HepG2 (cell line): ENCODE data around the gene DDX46. TPM values are rescaled to one million over a fixed set of nuclear protein-coding genes. Genes with fewer than 3 reads are reported as not detected.

Experiments used
- ARID3A ChIP-seq: IDR thresholded peaks from 2 replicates; pipeline ENCODE4 v1.6.1; 2012; ENCODE audit warnings: low read depth, low read length, improper control_type of control experiment
- ATF3 ChIP-seq: sonication (generic); formaldehyde crosslinking; IDR thresholded peaks from 2 replicates; pipeline ENCODE4 v1.4.0; 2020; ENCODE audit warnings: missing genetic modification reagents
- DBP ChIP-seq: sonication (generic); formaldehyde crosslinking; IDR thresholded peaks from 2 replicates; pipeline ENCODE4 v1.4.0; 2020; ENCODE audit warnings: missing genetic modification reagents; ENCODE audit errors: not compliant biosample characterization
- ELF3 ChIP-seq: IDR thresholded peaks from 2 replicates; pipeline ENCODE4 v1.6.1; 2016; ENCODE audit warnings: missing genetic modification reagents, missing compliant biosample characterization
- GTF2F1 ChIP-seq: fragments of 150-350 bp; IDR thresholded peaks from 2 replicates; pipeline ENCODE4 v1.6.1; 2014; ENCODE audit warnings: low read length
- HMG20B ChIP-seq: conservative IDR thresholded peaks from 2 replicates; pipeline ENCODE4 v1.6.1; 2016; ENCODE audit warnings: missing genetic modification reagents, missing compliant biosample characterization
- ISX ChIP-seq: sonication (generic); formaldehyde crosslinking; conservative IDR thresholded peaks from 2 replicates; pipeline ENCODE4 v1.5.0; 2020; ENCODE audit warnings: missing genetic modification reagents
- MTA1 ChIP-seq: sonication (generic); formaldehyde crosslinking; IDR thresholded peaks from 2 replicates; pipeline ENCODE4 v1.4.0; 2020; ENCODE audit warnings: missing genetic modification reagents, mild to moderate bottlenecking, borderline replicate concordance
- PBX3 ChIP-seq: sonication (generic); formaldehyde crosslinking; IDR thresholded peaks from 2 replicates; pipeline ENCODE4 v1.8.1; 2023; ENCODE audit warnings: missing genetic modification reagents, inconsistent platforms, borderline replicate concordance
- SOX6 ChIP-seq, 2 experiments: fragments of 450-650 bp in 1 of 2; sonication (generic) in 1 of 2; formaldehyde crosslinking in 1 of 2; IDR thresholded peaks; 2 replicates each; pipeline versions ENCODE4 v1.4.0 to v1.6.1; 2017 to 2020; ENCODE audit warnings: antibody characterized with exemption in 1 of 2, mild to moderate bottlenecking in 1 of 2, missing genetic modification reagents in 1 of 2
- THAP11 ChIP-seq: IDR thresholded peaks from 2 replicates; pipeline ENCODE4 v1.6.1; 2016; ENCODE audit warnings: missing biosample characterization, missing genetic modification reagents
- ZBTB33 ChIP-seq: sonication (generic); formaldehyde crosslinking; IDR thresholded peaks from 2 replicates; pipeline ENCODE4 v1.4.0; 2020; ENCODE audit warnings: missing genetic modification reagents
- ZNF224 ChIP-seq: sonication (generic); formaldehyde crosslinking; IDR thresholded peaks from 2 replicates; pipeline ENCODE4 v1.5.0; 2020; ENCODE audit warnings: mild to moderate bottlenecking, missing genetic modification reagents
- ZNF337 ChIP-seq: sonication (generic); formaldehyde crosslinking; IDR thresholded peaks from 2 replicates; pipeline ENCODE4 v1.5.1; 2020; ENCODE audit warnings: missing genetic modification reagents, low read depth, mild to moderate bottlenecking, borderline replicate concordance
- ZNF34 ChIP-seq: sonication (generic); formaldehyde crosslinking; IDR thresholded peaks from 2 replicates; pipeline ENCODE4 v1.4.0; 2020; ENCODE audit warnings: mild to moderate bottlenecking, missing genetic modification reagents, borderline replicate concordance
- ZNF552 ChIP-seq: sonication (generic); formaldehyde crosslinking; IDR thresholded peaks from 2 replicates; pipeline ENCODE4 v1.9.0; 2022; ENCODE audit warnings: missing genetic modification reagents, mild to moderate bottlenecking, borderline replicate concordance
- ZNF574 ChIP-seq: sonication (generic); formaldehyde crosslinking; IDR thresholded peaks from 2 replicates; pipeline ENCODE4 v1.4.0; 2020; ENCODE audit warnings: missing genetic modification reagents
- polyA plus RNA-seq, 8 experiments: library from polyadenylated mRNA; depleted of rRNA in 3 of 8; stranded (reverse) in 7 of 8; unstranded in 1 of 8; fragments of >200 nt; fragmentation: Illumina TruSeq in 4 of 8; extraction: Trizol in 4 of 8; gene quantifications; 2 replicates each; pipeline versions ENCODE4 v1.2.1 to v1.2.3, GENCODE V29; 2011 to 2016; ENCODE audit warnings: low read depth in 4 of 8, missing spikeins in 1 of 8, mixed read lengths in 1 of 8; ENCODE audit not compliant: insufficient read depth in 1 of 8
- total RNA-seq, 5 experiments: library from RNA; depleted of rRNA; stranded (reverse); fragments of >200 nt; fragmentation: Illumina TruSeq; extraction: Trizol; gene quantifications; 2 replicates each; pipeline ENCODE4 v1.2.3, GENCODE V29; 2016; ENCODE audit warnings: low read depth in 1 of 5

The DDX46 gene
- total and polyA plus RNA-seq, 2 of the 13 experiments (the other 11 are each of a cell fraction or from before 2014, with no cell fraction given), result 27.3 to 59.3 TPM

GRCh38 chr5:134873987-134874830 is 115.6 kb downstream of the DDX46 start, which contains the start of gene TXNDC15 (continued):
- TF ChIP-seq PBX3 (0 out of 2 replicates have a peak, but pooled peaks have one; percentile 27), THAP11 (peak; percentile 83), SOX6 (IDR thresholded peaks at IDR 0.05) (no peak), SOX6 (CRISPR knock-in tag; IDR thresholded peaks at IDR 0.05) (peak; percentile 77), ZBTB33 (CRISPR knock-in tag) (peak; percentile 9; the same call in 1 of the 2 replicates), ARID3A (no peak), ELF3 (CRISPR knock-in tag) (peak; percentile 70), ZNF337 (CRISPR knock-in tag) (peak; percentile 82; the same call in 1 of the 2 replicates), ATF3 (CRISPR knock-in tag) (peak; percentile 47; the same call in 1 of the 2 replicates), HMG20B (peak; percentile 9; the same call in 1 of the 2 replicates), ZNF34 (CRISPR knock-in tag) (peak; percentile 87), ZNF224 (CRISPR knock-in tag) (peak; percentile 82; the same call in 1 of the 2 replicates), ISX (CRISPR knock-in tag) (peak; percentile 84; the same call in 1 of the 2 replicates), DBP (CRISPR knock-in tag) (peak; percentile 60), MTA1 (CRISPR knock-in tag) (peak; percentile 89), GTF2F1 (no peak), ZNF552 (CRISPR knock-in tag) (no peak; the same call in 1 of the 2 replicates), ZNF574 (CRISPR knock-in tag) (peak; percentile 93)
